Dendritic cell treated with granulocyte-macrophage colony-stimulating factor and Interleukin-4, amounts not matched to agents 40 ng/mL and 50 ng/mL, for 4 days (primary cell): ENCODE data around the gene FAM184B.

ENCODE experiments used
- H3K27ac Mint-ChIP-seq: one replicate; pipeline ENCODE4 v1.8.0; 2022; ENCODE audit warnings: mild to moderate bottlenecking, mixed read lengths
- H3K27me3 Mint-ChIP-seq: one replicate; pipeline ENCODE4 v1.8.0; 2022; ENCODE audit warnings: mild to moderate bottlenecking, mixed read lengths
- H3K36me3 Mint-ChIP-seq: one replicate; pipeline ENCODE4 v1.8.0; 2022; ENCODE audit warnings: low read depth, mixed read lengths
- H3K4me1 Mint-ChIP-seq: one replicate; pipeline ENCODE4 v1.8.0; 2022; ENCODE audit warnings: low read depth, mixed read lengths
- H3K4me3 Mint-ChIP-seq: one replicate; pipeline ENCODE4 v1.8.0; 2022; ENCODE audit warnings: mild to moderate bottlenecking, moderate library complexity, mixed read lengths
- H3K9me3 Mint-ChIP-seq: one replicate; pipeline ENCODE4 v1.8.0; 2022; ENCODE audit warnings: mixed read lengths
- intact Hi-C: fragments of 100-400 bp; cut with micrococcal nuclease; formaldehyde crosslinking; loops from one replicate; pipeline ENCODE4 v1.15.0; 2022

The FAM184B gene

DNA sequence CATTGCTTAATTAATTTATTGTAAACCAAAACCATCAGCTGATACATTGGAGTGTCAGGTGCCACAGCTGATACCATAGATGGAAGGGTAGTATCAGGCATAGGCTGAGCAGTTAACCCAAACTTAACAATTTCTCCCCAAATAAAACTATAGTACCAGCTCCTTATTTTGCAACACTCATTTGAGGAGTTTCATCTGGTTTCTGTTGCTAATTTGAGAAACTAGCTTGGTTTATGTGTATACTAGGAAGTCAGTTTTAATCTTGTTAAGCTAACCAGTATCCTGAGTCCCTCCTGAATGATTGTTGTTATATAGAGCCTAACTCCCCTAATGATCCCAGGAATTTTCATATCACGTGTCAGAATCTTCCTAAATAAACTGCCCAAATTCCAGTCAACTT is 16.4 kb upstream of the FAM184B start:
- Mint-ChIP-seq H3K36me3 (peaks cover 55% of the 10 kb centered on the region), H3K27ac (no peak overlapping the region)

DNA sequence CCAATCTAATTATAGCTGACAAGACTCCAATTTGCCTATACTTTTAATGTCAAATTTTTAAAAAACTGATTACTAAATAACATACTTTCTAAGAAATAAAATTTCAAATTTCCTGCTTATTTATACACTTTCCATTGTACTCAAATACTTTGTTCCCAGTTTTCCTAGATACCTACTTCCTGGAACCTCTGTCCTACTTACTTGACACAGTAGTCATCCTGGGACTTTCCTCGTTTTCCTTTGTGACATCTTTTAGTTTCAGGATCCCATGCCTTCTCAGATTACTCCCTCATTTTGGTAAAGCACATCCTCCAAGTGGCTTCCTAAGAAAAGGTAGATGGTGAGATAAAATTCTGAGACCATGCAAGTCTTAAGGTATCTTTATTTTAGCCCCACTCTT is 13.3 kb upstream of the FAM184B start:
- Mint-ChIP-seq H3K4me3 (no peak overlapping the region), H3K36me3 (peaks cover 43% of the 10 kb centered on the region), H3K4me1 (no peaks in the 10 kb centered on the region), H3K9me3 (no peaks in the 10 kb centered on the region), H3K27me3 (no peaks in the 10 kb centered on the region), H3K27ac (no peak overlapping the region)
- intact Hi-C loops: no loop called here

More for the DNA sequence above, 16.4 kb upstream of the FAM184B start:
- no peaks in the 10 kb centered on the region for H3K27me3 Mint-ChIP-seq
- no peak overlapping the region for H3K4me3 Mint-ChIP-seq
- peaks cover 6% of the 10 kb centered on the region for H3K4me1 Mint-ChIP-seq
- H3K9me3 Mint-ChIP-seq: no peaks in the 10 kb centered on the region
- intact Hi-C loops: no loop called here

DNA sequence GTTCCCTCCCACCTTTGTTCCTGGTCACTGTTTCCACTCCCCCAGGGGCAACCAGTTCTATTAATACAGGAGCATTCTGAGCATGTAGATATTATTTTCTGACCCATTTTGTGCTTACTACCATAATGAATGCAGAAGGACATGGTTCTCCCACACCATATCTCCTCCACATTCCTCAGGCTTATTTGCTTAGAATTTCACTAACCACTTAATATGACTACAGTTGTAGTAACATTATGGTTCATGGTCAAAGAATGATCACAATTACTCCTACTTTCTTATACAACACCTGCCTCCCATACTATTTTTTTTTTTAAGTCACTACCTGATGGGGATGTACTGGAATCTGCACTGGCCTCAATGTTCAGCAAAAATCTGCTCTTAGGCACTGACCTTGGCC is 7.5 kb upstream of the FAM184B start:
- no peak overlapping the region for H3K4me3 Mint-ChIP-seq
- intact Hi-C loops: no loop called here
- H3K9me3 Mint-ChIP-seq: no peaks in the 10 kb centered on the region
- H3K4me1 Mint-ChIP-seq: no peaks in the 10 kb centered on the region
- no peaks in the 10 kb centered on the region for H3K27me3 Mint-ChIP-seq
- H3K27ac Mint-ChIP-seq: no peak overlapping the region
- H3K36me3 Mint-ChIP-seq: peaks cover 22% of the 10 kb centered on the region

DNA sequence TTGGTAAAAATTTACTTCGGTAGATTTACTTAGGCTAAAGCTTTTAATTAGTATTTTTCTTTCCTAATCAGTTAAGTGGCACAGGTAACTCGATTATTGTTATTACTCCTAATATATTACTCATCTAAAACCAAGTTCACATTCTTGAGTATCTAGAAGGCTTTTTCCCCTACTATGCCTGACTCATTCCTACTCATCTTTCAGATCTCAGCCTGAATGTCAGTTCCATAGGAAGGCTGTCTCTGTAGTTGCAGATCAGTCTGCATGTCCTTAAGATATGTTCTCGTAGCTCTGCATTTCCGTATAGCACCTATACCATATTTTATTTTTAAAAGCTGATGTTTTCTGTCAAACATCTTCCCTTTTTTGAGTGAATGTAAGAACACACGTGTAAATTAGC is 5.9 kb upstream of the FAM184B start:
- Mint-ChIP-seq H3K9me3 (no peaks in the 10 kb centered on the region), H3K36me3 (peaks cover 8% of the 10 kb centered on the region), H3K4me3 (no peak overlapping the region), H3K27me3 (peaks cover 8% of the 10 kb centered on the region), H3K27ac (no peak overlapping the region), H3K4me1 (no peaks in the 10 kb centered on the region)
- intact Hi-C loops: no loop called here

DNA sequence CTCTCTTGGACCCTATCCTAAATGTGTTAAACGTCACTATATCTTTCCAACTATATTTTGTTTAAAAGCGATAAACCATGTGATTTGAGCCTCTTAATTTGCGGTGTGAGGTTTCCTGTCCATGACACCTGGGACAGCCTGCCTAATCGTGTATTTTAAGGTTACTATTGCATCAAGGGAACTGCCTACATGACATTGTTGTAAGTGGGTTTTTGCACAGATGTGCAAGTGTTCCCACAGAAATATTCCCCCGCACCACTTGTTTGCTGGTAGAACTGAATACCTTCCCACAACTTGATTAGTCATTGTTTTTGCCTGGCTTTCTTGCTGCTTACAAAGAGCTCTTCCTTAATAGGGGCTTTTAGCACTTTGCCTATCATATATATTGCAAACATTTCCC is 5.1 kb upstream of the FAM184B start:
- H3K27me3 Mint-ChIP-seq: peaks cover 15% of the 10 kb centered on the region
- no peak overlapping the region for H3K27ac Mint-ChIP-seq
- no peaks in the 10 kb centered on the region for H3K9me3 Mint-ChIP-seq
- peaks cover 6% of the 10 kb centered on the region for H3K4me1 Mint-ChIP-seq
- intact Hi-C loops: no loop called here
- peaks cover 4% of the 10 kb centered on the region for H3K36me3 Mint-ChIP-seq
- H3K4me3 Mint-ChIP-seq: no peak overlapping the region

DNA sequence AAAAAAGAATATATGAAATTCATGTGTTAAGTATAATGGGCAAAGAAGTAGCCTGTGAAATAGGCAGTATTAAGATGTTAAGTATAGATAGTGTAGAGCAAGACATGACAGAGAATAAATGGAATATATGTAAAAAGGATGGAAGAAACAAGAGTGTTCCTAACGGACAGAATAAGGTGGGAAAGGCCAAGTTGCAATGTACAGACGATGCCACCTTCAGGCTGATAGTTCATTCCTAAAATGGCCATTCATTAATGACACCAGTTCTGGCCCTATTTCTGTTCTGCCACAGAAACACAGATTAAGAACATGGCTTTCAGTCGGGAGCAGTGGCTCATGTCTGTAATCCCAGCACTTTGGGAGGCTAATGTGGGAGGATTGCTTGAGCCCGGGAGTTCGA is 4.4 kb upstream of the FAM184B start:
- Mint-ChIP-seq H3K9me3 (no peaks in the 10 kb centered on the region), H3K27ac (no peak overlapping the region), H3K27me3 (peaks cover 22% of the 10 kb centered on the region), H3K4me1 (peaks cover 11% of the 10 kb centered on the region), H3K4me3 (no peak overlapping the region), H3K36me3 (no peaks in the 10 kb centered on the region)
- intact Hi-C loops: no loop called here

DNA sequence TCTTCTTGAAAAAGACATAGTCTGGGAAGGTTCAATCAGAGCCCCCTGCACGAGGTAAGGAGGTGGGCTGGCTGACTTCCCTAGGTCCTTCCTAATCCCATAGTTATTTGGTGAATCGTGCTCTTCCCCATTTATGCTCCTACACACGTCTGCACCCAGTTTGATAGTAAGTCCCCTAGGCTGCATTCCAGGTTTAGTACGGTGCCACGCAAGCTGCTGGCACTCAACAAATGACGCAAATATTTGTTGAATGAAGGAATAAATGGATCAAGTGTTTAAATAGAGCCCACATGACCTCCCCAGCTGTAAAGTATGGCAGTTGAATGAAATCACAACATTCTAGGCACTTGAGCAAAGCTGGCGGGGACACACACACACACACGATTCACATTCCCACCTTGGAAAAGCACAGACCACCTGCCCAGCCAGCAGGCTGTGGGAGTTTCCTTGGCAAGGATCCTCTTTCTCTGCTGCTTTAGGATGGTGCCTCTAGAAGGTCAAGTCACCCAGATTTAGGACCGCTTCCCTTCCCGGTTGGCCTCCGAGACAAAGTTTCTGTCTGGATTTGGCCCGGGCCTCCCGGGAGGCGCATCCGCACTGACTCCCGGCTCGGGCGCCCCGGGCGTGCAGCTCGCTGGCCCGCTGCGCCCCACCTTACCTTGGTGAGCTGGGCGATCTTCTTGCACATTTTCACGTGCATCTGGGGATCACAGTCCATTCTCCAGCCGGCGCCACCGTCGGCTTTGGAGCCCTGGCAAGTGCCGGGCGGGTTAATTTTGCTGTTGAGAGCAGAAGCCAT is 721 bp downstream of the FAM184B start:
- Mint-ChIP-seq H3K9me3 (no peaks in the 10 kb centered on the region), H3K36me3 (no peaks in the 10 kb centered on the region), H3K4me1 (peaks cover 11% of the 10 kb centered on the region), H3K4me3 (peak overlapping the region; percentile 52), H3K27ac (no peak overlapping the region), H3K27me3 (peaks cover 46% of the 10 kb centered on the region)
- intact Hi-C loops: no loop called here

DNA sequence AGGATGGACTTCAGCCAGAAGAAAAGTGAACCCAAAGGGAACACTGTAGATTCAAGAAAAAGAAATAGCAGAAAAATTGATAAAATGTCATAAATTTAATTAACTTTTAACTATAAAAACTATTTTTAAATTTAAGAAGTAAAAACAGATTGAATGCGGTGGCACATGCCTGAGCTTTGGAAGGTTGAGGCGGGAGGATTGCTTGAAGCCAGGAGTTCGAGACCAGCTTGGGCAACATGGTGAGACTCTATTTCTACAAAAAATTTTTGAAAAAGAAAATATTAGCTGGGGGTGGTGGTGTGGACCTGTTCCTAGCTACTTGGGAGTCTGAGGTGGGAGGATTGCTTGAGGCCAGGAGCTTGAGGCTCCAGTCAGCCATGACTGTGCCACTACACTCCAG is 3.0 kb downstream of the FAM184B start:
- intact Hi-C loops: no loop called here
- H3K4me1 Mint-ChIP-seq: peaks cover 11% of the 10 kb centered on the region
- no peak overlapping the region for H3K4me3 Mint-ChIP-seq
- H3K27ac Mint-ChIP-seq: no peak overlapping the region
- H3K27me3 Mint-ChIP-seq: peaks cover 46% of the 10 kb centered on the region
- H3K9me3 Mint-ChIP-seq: no peaks in the 10 kb centered on the region
- no peaks in the 10 kb centered on the region for H3K36me3 Mint-ChIP-seq

DNA sequence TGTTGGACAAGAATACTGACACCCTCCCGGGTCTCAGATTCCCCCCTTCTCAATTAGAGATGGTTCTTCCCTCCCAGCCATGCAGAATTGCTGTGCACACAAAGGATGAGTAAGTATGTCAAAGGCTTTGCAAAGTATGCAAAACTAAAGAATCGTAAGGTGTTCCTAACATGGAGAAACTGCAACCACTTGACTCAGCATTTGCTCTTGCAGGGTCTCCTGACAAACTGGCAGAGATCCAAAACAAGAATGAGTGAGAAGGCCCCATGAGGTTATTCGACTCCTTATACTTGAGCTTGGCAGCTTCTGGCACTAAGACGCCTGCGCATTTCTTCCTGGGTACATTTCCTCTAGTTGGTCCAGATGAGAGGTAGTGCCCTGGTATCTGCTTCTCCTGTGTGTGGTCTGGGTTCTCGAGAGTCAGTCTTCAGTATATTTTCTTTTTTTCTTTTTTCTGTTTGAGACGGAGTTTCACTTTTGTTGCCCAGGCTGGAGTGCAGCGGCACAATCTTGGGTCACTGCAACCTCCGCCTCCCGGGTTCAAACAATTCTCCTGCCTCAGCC is 8.2 kb downstream of the FAM184B start:
- H3K4me3 Mint-ChIP-seq: no peak overlapping the region
- H3K4me1 Mint-ChIP-seq: no peaks in the 10 kb centered on the region
- intact Hi-C loops: no loop called here
- H3K9me3 Mint-ChIP-seq: no peaks in the 10 kb centered on the region
- H3K36me3 Mint-ChIP-seq: no peaks in the 10 kb centered on the region
- H3K27ac Mint-ChIP-seq: no peak overlapping the region
- peaks cover 4% of the 10 kb centered on the region for H3K27me3 Mint-ChIP-seq

DNA sequence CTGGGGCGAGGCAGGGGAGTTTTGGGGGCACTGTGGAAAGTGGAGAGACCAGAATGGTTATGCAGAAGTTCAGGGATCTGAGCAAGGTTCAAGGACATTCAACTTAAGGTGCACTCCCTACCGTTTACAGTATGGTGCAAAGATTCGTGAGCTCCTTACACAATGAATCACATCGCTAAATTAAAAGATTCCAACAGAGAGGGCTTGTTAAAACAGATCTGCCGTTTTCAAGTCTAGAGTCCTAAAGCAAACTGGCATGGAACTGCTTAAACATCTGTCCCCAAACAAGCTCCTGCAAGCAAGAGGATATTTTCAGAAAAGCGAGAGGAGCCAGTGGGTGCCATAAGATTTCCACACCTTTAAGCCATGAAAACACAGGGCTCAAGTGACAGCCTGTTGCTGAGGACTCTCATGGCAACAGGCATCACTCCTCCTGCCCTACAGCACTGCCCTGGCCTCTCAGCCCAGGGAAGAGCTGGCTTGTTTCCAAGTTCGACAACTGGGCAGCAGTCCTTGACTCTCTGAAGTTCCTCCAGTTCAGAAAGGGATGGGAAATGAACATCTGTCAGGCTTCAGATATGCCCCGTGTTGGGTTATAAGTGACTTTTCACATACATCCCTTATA is 10.0 kb downstream of the FAM184B start:
- intact Hi-C loops: no loop called here
- Mint-ChIP-seq H3K27ac (no peak overlapping the region), H3K9me3 (no peaks in the 10 kb centered on the region), H3K4me1 (no peaks in the 10 kb centered on the region), H3K36me3 (no peaks in the 10 kb centered on the region), H3K27me3 (no peaks in the 10 kb centered on the region), H3K4me3 (no peak overlapping the region)

DNA sequence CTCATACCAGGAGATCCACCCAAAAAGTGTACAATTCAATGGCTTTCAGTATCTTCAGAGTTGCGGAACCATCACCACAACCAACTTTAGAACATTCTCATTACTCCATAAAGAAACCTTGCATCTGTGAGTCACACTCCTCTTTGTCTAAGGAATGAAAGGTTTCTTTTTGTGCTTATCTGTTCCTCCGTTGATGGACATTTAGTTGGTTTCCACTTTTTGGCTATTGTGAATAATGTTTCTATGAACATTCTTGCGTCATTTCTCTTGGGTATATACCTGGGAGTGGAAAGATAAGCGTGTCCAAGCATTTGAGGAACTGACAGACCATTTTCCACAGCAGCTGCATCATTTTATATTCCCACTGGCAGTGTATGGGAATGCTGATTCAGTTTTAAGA is 10.6 kb downstream of the FAM184B start:
- intact Hi-C loops: no loop called here
- H3K4me3 Mint-ChIP-seq: no peak overlapping the region
- no peaks in the 10 kb centered on the region for H3K9me3 Mint-ChIP-seq
- no peak overlapping the region for H3K27ac Mint-ChIP-seq
- H3K36me3 Mint-ChIP-seq: no peaks in the 10 kb centered on the region
- H3K27me3 Mint-ChIP-seq: no peaks in the 10 kb centered on the region
- H3K4me1 Mint-ChIP-seq: no peaks in the 10 kb centered on the region

DNA sequence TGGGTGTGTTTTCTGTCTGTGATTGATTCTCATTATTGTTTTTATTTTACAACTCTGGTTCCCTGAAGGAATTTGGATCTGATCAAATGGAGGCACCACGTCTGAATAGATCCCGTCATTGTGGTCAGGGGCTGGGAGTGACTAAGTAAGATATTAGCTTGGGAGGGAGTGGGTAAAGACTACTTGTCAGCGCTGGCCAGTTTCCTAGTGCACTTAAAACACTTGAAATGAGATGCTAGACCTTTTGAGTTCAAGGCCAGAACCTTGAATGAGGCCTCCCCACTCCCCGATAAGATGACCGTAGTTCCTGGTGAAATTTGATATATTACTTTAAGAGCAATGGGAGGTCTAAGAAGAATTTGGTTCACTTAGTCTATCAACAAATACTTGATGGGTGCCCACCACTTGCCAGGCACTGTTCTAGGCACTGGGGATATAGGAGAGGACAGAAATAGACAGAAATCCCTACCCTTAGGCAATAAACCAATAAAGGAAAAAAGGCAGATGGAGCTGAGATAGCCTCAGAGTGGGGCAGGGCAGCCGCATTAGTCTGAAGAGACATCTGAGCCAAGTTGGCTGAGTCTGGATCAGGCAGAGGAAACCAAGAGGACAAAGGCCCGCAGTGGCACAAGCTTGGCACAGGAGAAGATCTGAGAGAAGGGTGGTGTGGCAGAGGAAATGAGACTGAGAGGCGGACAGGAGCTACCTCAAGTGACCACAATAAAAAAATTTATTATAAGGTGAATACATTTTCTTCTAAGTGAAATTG is 11.8 kb downstream of the FAM184B start:
- H3K27me3 Mint-ChIP-seq: no peaks in the 10 kb centered on the region
- intact Hi-C loops: no loop called here
- H3K4me1 Mint-ChIP-seq: no peaks in the 10 kb centered on the region
- H3K27ac Mint-ChIP-seq: no peak overlapping the region
- no peak overlapping the region for H3K4me3 Mint-ChIP-seq
- H3K36me3 Mint-ChIP-seq: no peaks in the 10 kb centered on the region
- H3K9me3 Mint-ChIP-seq: no peaks in the 10 kb centered on the region

DNA sequence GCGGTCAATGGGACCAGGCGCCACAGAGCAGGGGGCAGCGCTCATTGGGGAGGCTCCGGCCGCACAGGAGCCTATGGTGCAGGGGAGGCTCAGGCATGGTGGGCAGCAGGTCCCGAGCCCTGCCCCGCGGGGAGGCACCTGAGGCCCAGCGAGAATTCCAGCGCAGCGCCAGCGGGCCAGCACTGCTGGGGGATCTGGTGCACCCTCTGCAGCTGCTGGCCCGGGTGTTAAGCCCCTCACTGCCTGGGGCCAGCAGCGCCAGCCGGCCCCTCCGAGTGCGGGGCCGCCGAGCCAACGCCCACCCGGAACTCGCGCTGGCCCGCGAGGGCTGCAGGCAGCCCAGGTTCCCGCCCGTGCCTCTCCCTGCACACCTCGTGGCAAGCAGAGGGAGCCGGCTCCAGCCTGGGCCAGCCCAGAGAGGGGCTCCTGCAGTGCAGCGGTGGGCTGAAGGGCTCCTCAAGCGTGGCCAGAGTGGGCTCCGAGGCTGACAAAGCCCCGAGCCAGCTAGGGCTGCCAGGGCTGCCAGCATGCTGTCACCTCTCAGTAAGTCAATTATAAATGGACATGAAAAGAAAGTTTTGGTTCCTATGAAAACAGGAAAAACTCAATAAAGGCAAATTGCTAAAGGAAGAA is 14.5 kb downstream of the FAM184B start:
- Mint-ChIP-seq H3K27me3 (no peaks in the 10 kb centered on the region), H3K36me3 (no peaks in the 10 kb centered on the region), H3K4me3 (no peak overlapping the region), H3K27ac (no peak overlapping the region), H3K4me1 (no peaks in the 10 kb centered on the region), H3K9me3 (no peaks in the 10 kb centered on the region)
- intact Hi-C loops: no loop called here
